ENCODE measurements around the gene FCRLB. TPM values are rescaled to one million over a fixed set of nuclear protein-coding genes. Genes with fewer than 3 reads are reported as not detected.
"Not testable (repeated sequence)": the region's sequence is repeated elsewhere in the genome, so short reads cannot be mapped to it uniquely, and the experiment has no call there.

Gene FCRLB
- total RNA-seq, 1 donor from 2014 or later: 0.35 TPM

DNA sequence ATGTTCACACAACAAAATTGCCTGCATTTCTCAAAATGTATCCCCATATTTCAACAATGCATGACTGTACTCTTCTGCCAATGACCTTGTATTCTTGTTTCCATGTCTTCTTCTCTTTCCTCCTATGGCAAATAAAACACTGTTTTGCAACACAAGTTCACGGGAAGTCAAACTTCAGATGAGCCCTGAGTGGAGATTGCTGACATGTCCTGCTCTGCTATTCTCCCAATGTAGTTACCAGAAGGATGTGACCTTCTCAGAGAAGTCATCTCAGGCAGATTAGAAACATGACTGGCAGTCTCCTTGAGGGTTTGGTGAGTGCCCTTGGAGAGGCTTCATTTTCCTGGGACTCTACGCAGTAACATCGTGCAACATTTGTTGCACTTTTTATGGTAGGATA is 42.8 kb upstream of the FCRLB start:
- no peaks in the 10 kb centered on the region for H3K9me3 Mint-ChIP-seq (ENCODE audit: low read depth)
- TF ChIP-seq, protein P1, sequence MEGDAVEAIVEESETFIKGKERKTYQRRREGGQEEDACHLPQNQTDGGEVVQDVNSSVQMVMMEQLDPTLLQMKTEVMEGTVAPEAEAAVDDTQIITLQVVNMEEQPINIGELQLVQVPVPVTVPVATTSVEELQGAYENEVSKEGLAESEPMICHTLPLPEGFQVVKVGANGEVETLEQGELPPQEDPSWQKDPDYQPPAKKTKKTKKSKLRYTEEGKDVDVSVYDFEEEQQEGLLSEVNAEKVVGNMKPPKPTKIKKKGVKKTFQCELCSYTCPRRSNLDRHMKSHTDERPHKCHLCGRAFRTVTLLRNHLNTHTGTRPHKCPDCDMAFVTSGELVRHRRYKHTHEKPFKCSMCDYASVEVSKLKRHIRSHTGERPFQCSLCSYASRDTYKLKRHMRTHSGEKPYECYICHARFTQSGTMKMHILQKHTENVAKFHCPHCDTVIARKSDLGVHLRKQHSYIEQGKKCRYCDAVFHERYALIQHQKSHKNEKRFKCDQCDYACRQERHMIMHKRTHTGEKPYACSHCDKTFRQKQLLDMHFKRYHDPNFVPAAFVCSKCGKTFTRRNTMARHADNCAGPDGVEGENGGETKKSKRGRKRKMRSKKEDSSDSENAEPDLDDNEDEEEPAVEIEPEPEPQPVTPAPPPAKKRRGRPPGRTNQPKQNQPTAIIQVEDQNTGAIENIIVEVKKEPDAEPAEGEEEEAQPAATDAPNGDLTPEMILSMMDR (IDR thresholded peaks at IDR 0.05): no peak
- no peak overlapping the region for H3K27ac Mint-ChIP-seq (ENCODE audit: unreplicated experiment)
- no peaks in the 10 kb centered on the region for H3K36me3 Mint-ChIP-seq (ENCODE audit: low read depth)
- peaks cover 30% of the 10 kb centered on the region for H3K27me3 Mint-ChIP-seq (ENCODE audit: low read depth)
- no peak for DNase-seq (ENCODE audit: low spot score)
- H3K4me1 Mint-ChIP-seq (ENCODE audit: low read depth): no peaks in the 10 kb centered on the region
- no peak overlapping the region for H3K4me3 Mint-ChIP-seq (ENCODE audit: unreplicated experiment)

DNA sequence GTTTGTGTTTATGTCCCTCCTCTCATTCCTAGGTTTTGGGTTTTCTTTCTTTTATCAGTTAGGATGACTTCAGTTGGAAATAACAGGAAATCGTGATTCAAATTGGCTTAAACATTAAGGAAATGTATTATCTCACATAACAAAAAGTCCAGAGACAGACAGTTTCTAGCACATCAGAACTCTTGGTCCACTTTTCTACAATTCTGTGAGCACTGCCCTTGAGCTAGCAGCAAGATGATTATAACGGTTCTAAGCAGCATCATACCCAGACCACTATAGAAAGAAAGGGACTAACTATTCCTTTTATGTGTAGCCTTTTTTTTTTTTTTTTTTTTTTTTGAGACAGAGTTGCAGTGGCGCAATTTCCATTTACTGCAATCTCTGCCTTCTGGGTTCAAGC is 39.5 kb upstream of the FCRLB start:
- no peak for DNase-seq (ENCODE audit: low spot score)
- TF ChIP-seq, protein P1 (IDR thresholded peaks at IDR 0.05): no peak
- Mint-ChIP-seq H3K27me3 (ENCODE audit: low read depth) (peaks cover 55% of the 10 kb centered on the region), H3K27ac (ENCODE audit: unreplicated experiment) (no peak overlapping the region), H3K4me1 (ENCODE audit: low read depth) (no peaks in the 10 kb centered on the region), H3K9me3 (ENCODE audit: low read depth) (no peaks in the 10 kb centered on the region), H3K4me3 (ENCODE audit: unreplicated experiment) (no peak overlapping the region), H3K36me3 (ENCODE audit: low read depth) (no peaks in the 10 kb centered on the region)

DNA sequence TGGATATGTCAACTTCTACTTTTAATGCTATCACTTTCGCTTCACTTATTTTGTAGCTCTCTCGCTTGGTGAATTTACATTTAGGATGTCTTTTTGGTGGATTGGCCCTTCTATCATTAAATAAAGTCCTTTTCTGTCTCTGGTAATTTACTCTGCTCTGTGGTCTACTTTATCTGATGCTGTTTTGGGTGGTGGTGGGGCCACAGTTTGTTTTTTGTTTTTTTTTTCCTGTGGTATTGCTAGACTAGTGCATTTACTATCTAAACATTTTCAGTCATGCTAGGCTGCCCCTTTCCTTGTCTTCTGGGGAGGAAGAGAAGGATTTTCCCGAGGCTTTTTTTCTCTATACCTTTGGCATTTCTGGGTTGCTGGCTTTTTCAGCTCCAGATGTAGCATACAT is 32.4 kb upstream of the FCRLB start:
- TF ChIP-seq, protein P1 (IDR thresholded peaks at IDR 0.05): no peak
- peaks cover 41% of the 10 kb centered on the region for H3K27me3 Mint-ChIP-seq (ENCODE audit: low read depth)
- H3K4me1 Mint-ChIP-seq (ENCODE audit: low read depth): no peaks in the 10 kb centered on the region
- DNase-seq (ENCODE audit: low spot score): no peak
- no peak overlapping the region for H3K27ac Mint-ChIP-seq (ENCODE audit: unreplicated experiment)
- H3K9me3 Mint-ChIP-seq (ENCODE audit: low read depth): no peaks in the 10 kb centered on the region
- no peak overlapping the region for H3K4me3 Mint-ChIP-seq (ENCODE audit: unreplicated experiment)
- no peaks in the 10 kb centered on the region for H3K36me3 Mint-ChIP-seq (ENCODE audit: low read depth)

DNA sequence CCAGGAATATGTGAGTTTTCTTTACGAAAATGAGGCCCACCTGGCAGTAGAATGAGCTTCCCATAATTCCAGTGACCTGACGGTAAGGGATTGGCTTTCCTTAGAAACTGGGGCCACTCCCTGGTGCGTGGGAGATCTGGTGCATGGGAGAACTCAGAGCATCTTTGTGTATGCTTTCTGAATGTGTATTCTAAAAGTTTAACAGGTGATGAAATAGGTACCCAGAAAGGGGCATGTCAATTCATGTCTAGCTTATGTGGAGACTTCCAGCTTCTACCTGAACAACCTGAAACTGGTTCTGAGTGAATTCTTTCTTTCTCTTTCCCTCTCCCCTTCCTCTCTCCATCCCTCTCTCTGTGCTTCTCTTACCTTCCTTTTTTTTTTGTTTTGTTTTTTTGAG is 29.5 kb upstream of the FCRLB start:
- H3K4me1 Mint-ChIP-seq (ENCODE audit: low read depth): no peaks in the 10 kb centered on the region
- peaks cover 38% of the 10 kb centered on the region for H3K27me3 Mint-ChIP-seq (ENCODE audit: low read depth)
- TF ChIP-seq, protein P1 (IDR thresholded peaks at IDR 0.05): no peak
- no peaks in the 10 kb centered on the region for H3K36me3 Mint-ChIP-seq (ENCODE audit: low read depth)
- H3K4me3 Mint-ChIP-seq (ENCODE audit: unreplicated experiment): no peak overlapping the region
- peaks cover 9% of the 10 kb centered on the region for H3K9me3 Mint-ChIP-seq (ENCODE audit: low read depth)
- no peak overlapping the region for H3K27ac Mint-ChIP-seq (ENCODE audit: unreplicated experiment)
- no peak for DNase-seq (ENCODE audit: low spot score)

DNA sequence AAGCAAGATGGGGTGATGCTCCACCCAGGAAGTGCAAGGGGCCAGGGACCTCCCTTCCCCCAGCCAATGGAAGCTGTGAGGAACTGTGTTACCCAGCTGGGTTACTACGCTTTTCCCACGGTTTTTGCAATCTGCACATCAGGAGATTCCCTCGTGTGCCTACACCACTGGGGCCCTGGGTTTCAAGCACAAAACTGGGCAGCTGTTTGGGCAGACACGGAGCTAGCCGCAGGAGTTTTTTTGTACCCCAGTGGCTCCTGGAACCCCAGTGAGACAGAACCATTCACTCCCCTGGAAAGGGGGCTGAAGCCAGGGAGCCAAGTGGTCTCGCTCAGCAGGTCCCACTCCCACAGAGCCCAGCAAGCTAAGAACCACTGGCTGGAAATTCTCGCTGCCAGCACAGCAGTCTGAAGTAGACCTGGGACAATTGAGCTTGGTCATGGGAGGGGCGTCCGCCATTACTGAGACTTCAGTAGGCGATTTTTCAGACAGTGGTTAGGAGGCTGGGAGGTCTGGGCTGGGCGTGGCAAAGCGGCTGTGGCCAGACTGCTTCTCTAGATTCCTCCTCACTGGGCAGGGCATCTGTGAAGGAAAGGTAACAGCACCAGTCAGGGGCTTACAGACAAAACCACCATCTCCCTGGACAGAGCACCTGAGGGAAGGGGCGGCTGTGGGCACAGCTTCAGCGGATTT is 28.2 kb upstream of the FCRLB start:
- not testable (repeated sequence) for H3K4me1 Mint-ChIP-seq (ENCODE audit: low read depth); H3K9me3 Mint-ChIP-seq (ENCODE audit: low read depth); H3K27ac Mint-ChIP-seq (ENCODE audit: unreplicated experiment); H3K4me3 Mint-ChIP-seq (ENCODE audit: unreplicated experiment); DNase-seq (ENCODE audit: low spot score); H3K36me3 Mint-ChIP-seq (ENCODE audit: low read depth)
- peaks cover 44% of the 10 kb centered on the region for H3K27me3 Mint-ChIP-seq (ENCODE audit: low read depth)

DNA sequence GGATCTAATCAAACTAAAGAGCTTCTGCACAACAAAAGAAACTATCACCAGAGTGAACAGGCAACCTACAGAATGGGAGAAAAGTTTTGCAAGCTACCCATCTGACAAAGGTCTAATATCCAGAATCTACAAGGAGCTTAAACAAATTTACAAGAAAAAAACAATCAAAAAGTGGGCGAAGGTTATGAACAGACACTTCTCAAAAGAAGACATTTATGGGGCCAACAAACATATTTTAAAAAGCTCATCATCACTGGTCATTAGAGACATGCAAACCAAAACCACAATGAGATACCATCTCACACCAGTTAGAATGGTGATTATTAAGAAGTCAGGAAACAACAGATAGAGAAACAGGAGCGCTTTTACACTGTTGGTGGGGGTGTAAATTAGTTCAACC is 23.0 kb upstream of the FCRLB start:
- peaks cover 42% of the 10 kb centered on the region for H3K27me3 Mint-ChIP-seq (ENCODE audit: low read depth)
- peaks cover 14% of the 10 kb centered on the region for H3K9me3 Mint-ChIP-seq (ENCODE audit: low read depth)
- H3K4me3 Mint-ChIP-seq (ENCODE audit: unreplicated experiment); DNase-seq (ENCODE audit: low spot score); H3K4me1 Mint-ChIP-seq (ENCODE audit: low read depth); H3K36me3 Mint-ChIP-seq (ENCODE audit: low read depth); H3K27ac Mint-ChIP-seq (ENCODE audit: unreplicated experiment): not testable (repeated sequence)
